ENCODE results near the gene KIAA0513.

DNA sequence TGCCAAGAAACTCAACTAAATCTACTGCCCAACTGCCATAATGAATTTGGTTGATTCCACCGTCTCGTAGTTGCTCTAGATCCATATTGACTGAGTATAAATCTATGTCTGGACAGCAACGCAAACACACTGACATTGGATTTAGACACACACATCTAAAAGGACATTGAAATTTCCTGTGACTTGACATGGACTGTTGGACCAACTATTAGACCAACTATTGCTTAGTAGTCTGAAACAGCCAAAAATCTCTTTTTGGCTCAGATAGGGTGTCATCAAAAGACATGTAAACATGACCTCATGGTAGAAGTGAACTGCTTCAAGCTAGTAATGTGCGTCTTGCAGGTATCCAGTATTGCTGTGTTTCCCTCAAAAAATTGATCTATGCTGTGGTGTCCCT is 31.3 kb downstream of the KIAA0513 start:
- no peak for TF ChIP-seq POLR2A (IDR thresholded peaks at IDR 0.05)
- TF ChIP-seq, protein P1, sequence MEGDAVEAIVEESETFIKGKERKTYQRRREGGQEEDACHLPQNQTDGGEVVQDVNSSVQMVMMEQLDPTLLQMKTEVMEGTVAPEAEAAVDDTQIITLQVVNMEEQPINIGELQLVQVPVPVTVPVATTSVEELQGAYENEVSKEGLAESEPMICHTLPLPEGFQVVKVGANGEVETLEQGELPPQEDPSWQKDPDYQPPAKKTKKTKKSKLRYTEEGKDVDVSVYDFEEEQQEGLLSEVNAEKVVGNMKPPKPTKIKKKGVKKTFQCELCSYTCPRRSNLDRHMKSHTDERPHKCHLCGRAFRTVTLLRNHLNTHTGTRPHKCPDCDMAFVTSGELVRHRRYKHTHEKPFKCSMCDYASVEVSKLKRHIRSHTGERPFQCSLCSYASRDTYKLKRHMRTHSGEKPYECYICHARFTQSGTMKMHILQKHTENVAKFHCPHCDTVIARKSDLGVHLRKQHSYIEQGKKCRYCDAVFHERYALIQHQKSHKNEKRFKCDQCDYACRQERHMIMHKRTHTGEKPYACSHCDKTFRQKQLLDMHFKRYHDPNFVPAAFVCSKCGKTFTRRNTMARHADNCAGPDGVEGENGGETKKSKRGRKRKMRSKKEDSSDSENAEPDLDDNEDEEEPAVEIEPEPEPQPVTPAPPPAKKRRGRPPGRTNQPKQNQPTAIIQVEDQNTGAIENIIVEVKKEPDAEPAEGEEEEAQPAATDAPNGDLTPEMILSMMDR (IDR thresholded peaks at IDR 0.05): no peak
